Measurements from ENCODE around the gene BEGAIN. TPM values are rescaled to one million over a fixed set of nuclear protein-coding genes. Genes with fewer than 3 reads are reported as not detected.

Gene BEGAIN
- total RNA-seq, 1 donor from 2014 or later: 1.6 TPM

GRCh38 chr14:100584056-100585031 is 2.9 kb downstream of the BEGAIN start:
- Mint-ChIP-seq H3K36me3 (ENCODE audit: low read depth, unreplicated experiment) (peaks cover 4% of the 10 kb centered on the region), H3K9me3 (ENCODE audit: unreplicated experiment) (no peaks in the 10 kb centered on the region), H3K4me3 (ENCODE audit: unreplicated experiment) (no peak overlapping the region), H3K4me1 (ENCODE audit: unreplicated experiment) (peaks cover 2% of the 10 kb centered on the region), H3K27ac (ENCODE audit: unreplicated experiment) (no peak overlapping the region), H3K27me3 (ENCODE audit: unreplicated experiment) (peaks cover 19% of the 10 kb centered on the region)
- no peak for TF ChIP-seq CTCF (IDR thresholded peaks at IDR 0.05; ENCODE audit: unreplicated experiment)
- no peak for DNase-seq (ENCODE audit: low spot score)

GRCh38 chr14:100583245-100583644 is 4.0 kb downstream of the BEGAIN start:
- Mint-ChIP-seq H3K27me3 (ENCODE audit: unreplicated experiment) (peaks cover 17% of the 10 kb centered on the region), H3K4me1 (ENCODE audit: unreplicated experiment) (peaks cover 2% of the 10 kb centered on the region), H3K36me3 (ENCODE audit: low read depth, unreplicated experiment) (peaks cover 4% of the 10 kb centered on the region), H3K9me3 (ENCODE audit: unreplicated experiment) (no peaks in the 10 kb centered on the region), H3K4me3 (ENCODE audit: unreplicated experiment) (peak overlapping the region; percentile 5), H3K27ac (ENCODE audit: unreplicated experiment) (no peak overlapping the region)
- no peak for TF ChIP-seq CTCF (IDR thresholded peaks at IDR 0.05; ENCODE audit: unreplicated experiment)
- no peak for DNase-seq (ENCODE audit: low spot score)

GRCh38 chr14:100582496-100583165 is 4.6 kb downstream of the BEGAIN start:
- H3K27ac Mint-ChIP-seq (ENCODE audit: unreplicated experiment): no peak overlapping the region
- no peaks in the 10 kb centered on the region for H3K9me3 Mint-ChIP-seq (ENCODE audit: unreplicated experiment)
- H3K27me3 Mint-ChIP-seq (ENCODE audit: unreplicated experiment): peaks cover 14% of the 10 kb centered on the region
- no peak for DNase-seq (ENCODE audit: low spot score)
- H3K36me3 Mint-ChIP-seq (ENCODE audit: low read depth, unreplicated experiment): peaks cover 4% of the 10 kb centered on the region
- peaks cover 2% of the 10 kb centered on the region for H3K4me1 Mint-ChIP-seq (ENCODE audit: unreplicated experiment)
- peak overlapping the region; percentile 5 for H3K4me3 Mint-ChIP-seq (ENCODE audit: unreplicated experiment)
- TF ChIP-seq CTCF (IDR thresholded peaks at IDR 0.05; ENCODE audit: unreplicated experiment): no peak

GRCh38 chr14:100581228-100582145 is 5.7 kb downstream of the BEGAIN start:
- peaks cover 4% of the 10 kb centered on the region for H3K36me3 Mint-ChIP-seq (ENCODE audit: low read depth, unreplicated experiment)
- DNase-seq (ENCODE audit: low spot score): no peak
- no peak overlapping the region for H3K4me3 Mint-ChIP-seq (ENCODE audit: unreplicated experiment)
- H3K27ac Mint-ChIP-seq (ENCODE audit: unreplicated experiment): no peak overlapping the region
- no peak for TF ChIP-seq CTCF (IDR thresholded peaks at IDR 0.05; ENCODE audit: unreplicated experiment)
- H3K27me3 Mint-ChIP-seq (ENCODE audit: unreplicated experiment): peaks cover 12% of the 10 kb centered on the region
- peaks cover 2% of the 10 kb centered on the region for H3K4me1 Mint-ChIP-seq (ENCODE audit: unreplicated experiment)
- no peaks in the 10 kb centered on the region for H3K9me3 Mint-ChIP-seq (ENCODE audit: unreplicated experiment)
